ENCODE results near the gene P3H2.
"Not testable (repeated sequence)": the region's sequence is repeated elsewhere in the genome, so short reads cannot be mapped to it uniquely, and the experiment has no call there.

The P3H2 gene

GRCh38 chr3:190084983-190085382 is 35.7 kb downstream of the P3H2 start:
- no peak for DNase-seq

GRCh38 chr3:190083635-190084034 is 37.1 kb downstream of the P3H2 start:
- DNase-seq = no peak

GRCh38 chr3:190081389-190081788 is 39.3 kb downstream of the P3H2 start:
- no peak for DNase-seq

- DNase-seq = not testable (repeated sequence)
Observed at GRCh38 chr3:190079173-190079572, 41.5 kb downstream of the P3H2 start.

- no peak for DNase-seq
Observed at GRCh38 chr3:190077395-190078045, 43.2 kb downstream of the P3H2 start.

GRCh38 chr3:190076601-190077394 is 43.9 kb downstream of the P3H2 start:
- no peak for DNase-seq

- no peak for DNase-seq
Observed at GRCh38 chr3:190076136-190076535, 44.6 kb downstream of the P3H2 start.

- DNase-seq = no peak
Observed at GRCh38 chr3:190074817-190075216, 45.9 kb downstream of the P3H2 start.

- DNase-seq = no peak
Observed at GRCh38 chr3:190073264-190074008, 47.3 kb downstream of the P3H2 start.

GRCh38 chr3:190072856-190073255 is 47.8 kb downstream of the P3H2 start:
- DNase-seq = no peak

- DNase-seq = not testable (repeated sequence)
Observed at GRCh38 chr3:190071921-190072320, 48.8 kb downstream of the P3H2 start.

GRCh38 chr3:190070622-190071347 is 49.9 kb downstream of the P3H2 start:
- no peak for DNase-seq

- DNase-seq = no peak
Observed at GRCh38 chr3:190065204-190065603, 55.5 kb downstream of the P3H2 start.

GRCh38 chr3:190064659-190065058 is 56.0 kb downstream of the P3H2 start:
- no peak for DNase-seq

GRCh38 chr3:190064112-190064511 is 56.6 kb downstream of the P3H2 start:
- DNase-seq = no peak

GRCh38 chr3:190063490-190063889 is 57.2 kb downstream of the P3H2 start:
- DNase-seq = no peak

- no peak for DNase-seq
Observed at GRCh38 chr3:190060192-190060775, 60.4 kb downstream of the P3H2 start.

- DNase-seq = no peak
Observed at GRCh38 chr3:190059242-190059590, 61.5 kb downstream of the P3H2 start.

- DNase-seq = no peak
Observed at GRCh38 chr3:190058521-190059241, 62.0 kb downstream of the P3H2 start.

GRCh38 chr3:190056742-190057141 is 64.0 kb downstream of the P3H2 start:
- DNase-seq = no peak

- no peak for DNase-seq
Observed at GRCh38 chr3:190055773-190056172, 64.9 kb downstream of the P3H2 start.

All from NCI-H1092 treated with DMSO at 0.1 percent for 48 hours (cell line).